Muscle of leg (tissue), 11 donors: ENCODE measurements around the gene TRDN. TPM values are rescaled to one million over a fixed set of nuclear protein-coding genes. Genes with fewer than 3 reads are reported as not detected.
"Not testable (repeated sequence)": the region's sequence is repeated elsewhere in the genome, so short reads cannot be mapped to it uniquely, and the experiment has no call there.

Source experiments
- DNase-seq: peaks from one replicate; pipeline ENCODE4 v3.0.0; 2013
- H3K27ac ChIP-seq: one replicate; pipeline ENCODE4 v1.5.1; 2013; ENCODE audit warnings: mild to moderate bottlenecking, low read length, control low read depth
- H3K27me3 ChIP-seq: one replicate; pipeline ENCODE4 v1.6.1; 2013; ENCODE audit warnings: low read length; ENCODE audit not compliant: control insufficient read depth, insufficient read depth
- H3K36me3 ChIP-seq: one replicate; pipeline ENCODE4 v1.6.1; 2013; ENCODE audit warnings: low read length; ENCODE audit not compliant: control insufficient read depth, insufficient read depth
- H3K4me1 ChIP-seq: one replicate; pipeline ENCODE4 v1.6.1; 2013; ENCODE audit warnings: low read length; ENCODE audit not compliant: control insufficient read depth, insufficient read depth
- H3K4me3 ChIP-seq: one replicate; pipeline ENCODE4 v1.5.1; 2013; ENCODE audit warnings: low read length, control low read depth
- H3K9me3 ChIP-seq: replicated peaks from 2 replicates; pipeline ENCODE4 v1.6.1; 2013; ENCODE audit warnings: low read depth, low read length; ENCODE audit not compliant: control insufficient read depth
- WGBS: methylation state at CpG from one replicate; pipeline ENCODE4 v1.1.5; 2013; ENCODE audit warnings: missing lambda C conversion rate; ENCODE audit not compliant: insufficient coverage; 5-methylcytosine and 5-hydroxymethylcytosine counted together
- polyA plus RNA-seq, 8 donors: library from polyadenylated mRNA; unstranded; fragments of 120-200 nt; gene quantifications; one replicate each; pipeline versions ENCODE4 v1.2.1 to v1.2.3, GENCODE V29; 2013; ENCODE audit warnings: inconsistent platforms in 1 of 8, low replicate concordance in 1 of 8; ENCODE audit not compliant: insufficient read length in 8 of 8, insufficient read depth in 1 of 8
- total RNA-seq: library from RNA; stranded (reverse); fragments of 120-200 nt; gene quantifications from one replicate; pipeline ENCODE4 v1.2.4, GENCODE V29; 2013

Gene TRDN
- total and polyA plus RNA-seq, 9 donors, result 97.2 to 223 (median 169) TPM

- no peak overlapping the region for H3K4me3 ChIP-seq
- H3K36me3 ChIP-seq, result no peaks in the 10 kb centered on the region
- H3K4me1 ChIP-seq, result no peaks in the 10 kb centered on the region
- DNase-seq, result no peak
- H3K27me3 ChIP-seq, result no peaks in the 10 kb centered on the region
- H3K27ac ChIP-seq, result no peak overlapping the region
- no peaks in the 10 kb centered on the region for H3K9me3 ChIP-seq
- WGBS, result 48% methylated on average over 3 of the region's 6 CpGs
Measured at GRCh38 chr6:123604067-123604466, 32.7 kb downstream of the TRDN start.

DNA sequence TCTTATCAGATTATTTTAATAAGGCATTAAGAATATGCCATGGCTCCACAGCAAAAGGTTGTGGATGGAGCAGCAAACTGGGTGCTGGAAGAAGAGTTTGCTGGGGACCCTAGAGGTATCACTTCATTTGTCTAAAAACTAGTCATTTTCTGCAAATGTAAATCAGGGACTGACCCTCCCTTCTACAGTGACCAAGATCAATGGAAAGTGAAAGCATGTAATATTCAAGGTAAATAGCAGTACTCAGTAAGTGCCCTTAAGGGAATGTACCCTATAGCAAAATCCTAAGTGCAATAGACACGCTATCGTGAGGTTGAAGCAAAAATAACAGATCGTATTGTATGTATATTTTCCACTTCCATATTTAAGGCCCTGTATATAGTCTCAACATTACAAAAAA lies 38.7 kb downstream of the TRDN start:
- Histone ChIP-seq H3K4me3 (no peak overlapping the region), H3K27me3 (no peaks in the 10 kb centered on the region), H3K9me3 (no peaks in the 10 kb centered on the region), H3K36me3 (no peaks in the 10 kb centered on the region), H3K27ac (no peak overlapping the region), H3K4me1 (no peaks in the 10 kb centered on the region)
- WGBS, result no CpG with 5 or more reads among the region's 3 CpGs
- DNase-seq, result no peak

GRCh38 chr6:123594776-123595175 lies 42.0 kb downstream of the TRDN start:
- no peaks in the 10 kb centered on the region for H3K4me1 ChIP-seq
- H3K4me3 ChIP-seq, result no peak overlapping the region
- no CpG with 5 or more reads among the region's 2 CpGs for WGBS
- H3K27me3 ChIP-seq, result no peaks in the 10 kb centered on the region
- no peaks in the 10 kb centered on the region for H3K36me3 ChIP-seq
- DNase-seq, result no peak
- no peak overlapping the region for H3K27ac ChIP-seq
- H3K9me3 ChIP-seq, result no peaks in the 10 kb centered on the region

- no peaks in the 10 kb centered on the region for H3K36me3 ChIP-seq
- H3K27me3 ChIP-seq, result no peaks in the 10 kb centered on the region
- no peaks in the 10 kb centered on the region for H3K4me1 ChIP-seq
- WGBS, result 75% methylated on average over 1 of the region's 2 CpGs
- H3K4me3 ChIP-seq, result no peak overlapping the region
- no peak for DNase-seq
- H3K9me3 ChIP-seq, result no peaks in the 10 kb centered on the region
- H3K27ac ChIP-seq, result no peak overlapping the region
Measured at GRCh38 chr6:123592426-123592825, 44.3 kb downstream of the TRDN start.

DNA sequence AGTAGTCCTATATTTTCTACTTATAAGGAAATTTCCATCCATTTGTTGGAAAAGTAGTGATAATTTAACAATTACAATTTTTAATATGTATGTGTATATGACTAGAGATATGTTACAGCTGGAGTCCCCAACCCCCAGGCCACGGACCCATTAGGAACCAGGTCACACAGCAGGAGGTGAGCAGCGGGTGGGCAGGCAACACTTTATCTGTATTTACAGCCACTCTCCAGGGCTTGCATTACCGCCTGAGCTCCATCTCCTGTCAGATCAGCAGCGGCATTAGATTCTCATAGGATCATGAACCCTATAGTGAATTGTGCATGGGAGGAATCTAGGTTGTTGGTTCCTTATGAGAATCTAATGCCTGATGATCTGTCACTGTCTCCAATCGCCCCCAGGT lies 46.8 kb downstream of the TRDN start:
- H3K27me3 ChIP-seq, result no peaks in the 10 kb centered on the region
- H3K36me3 ChIP-seq, result no peaks in the 10 kb centered on the region
- no peaks in the 10 kb centered on the region for H3K4me1 ChIP-seq
- no peak for DNase-seq
- WGBS, result no CpG with 5 or more reads among the region's 5 CpGs
- no peak overlapping the region for H3K4me3 ChIP-seq
- no peaks in the 10 kb centered on the region for H3K9me3 ChIP-seq
- no peak overlapping the region for H3K27ac ChIP-seq

DNA sequence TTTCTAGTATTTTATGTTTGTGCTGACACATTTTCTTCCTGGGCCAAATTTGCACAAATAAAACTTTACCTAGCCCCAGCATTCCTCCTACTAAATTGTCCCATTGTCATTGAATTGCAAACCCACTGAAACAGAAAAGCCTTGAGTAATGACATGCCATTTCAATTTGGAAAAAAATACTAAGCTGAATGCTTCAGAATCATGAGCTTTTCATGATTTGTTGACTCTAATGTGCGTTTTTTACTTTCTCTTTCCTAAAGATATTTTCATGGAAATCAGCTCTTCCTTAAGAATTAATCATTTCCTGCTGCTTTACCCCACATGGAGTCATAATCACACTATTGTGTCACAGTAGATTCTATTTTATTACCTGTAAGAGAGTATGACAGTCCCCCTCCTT lies 47.4 kb downstream of the TRDN start:
- Histone ChIP-seq H3K27me3 (no peaks in the 10 kb centered on the region), H3K4me1 (no peaks in the 10 kb centered on the region), H3K4me3 (no peak overlapping the region), H3K9me3 (no peaks in the 10 kb centered on the region), H3K27ac (no peak overlapping the region), H3K36me3 (no peaks in the 10 kb centered on the region)
- no peak for DNase-seq
- no CpG with 5 or more reads among the region's 1 CpG for WGBS

DNA sequence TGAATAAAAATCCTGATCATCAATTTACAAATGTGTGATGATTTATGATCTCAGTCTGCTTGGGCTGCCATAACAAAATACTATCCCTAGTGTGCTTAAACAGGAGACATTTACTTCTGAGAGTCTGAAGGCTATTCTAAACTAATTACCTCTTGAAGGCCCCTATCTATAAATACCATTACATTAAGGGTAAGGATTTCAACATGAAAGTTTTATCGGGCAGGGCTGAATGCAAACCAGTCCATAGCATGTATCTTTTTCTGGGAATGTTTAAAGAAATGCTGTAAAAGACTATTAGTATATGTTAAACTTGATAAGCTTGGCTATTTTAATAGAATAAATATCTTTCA lies 48.2 kb downstream of the TRDN start:
- WGBS, result no CpG with 5 or more reads among the region's 1 CpG
- no peaks in the 10 kb centered on the region for H3K36me3 ChIP-seq
- H3K27ac ChIP-seq, result no peak overlapping the region
- no peaks in the 10 kb centered on the region for H3K4me1 ChIP-seq
- no peaks in the 10 kb centered on the region for H3K27me3 ChIP-seq
- no peaks in the 10 kb centered on the region for H3K9me3 ChIP-seq
- no peak for DNase-seq
- H3K4me3 ChIP-seq, result no peak overlapping the region

GRCh38 chr6:123587838-123588545 lies 48.8 kb downstream of the TRDN start:
- no peak overlapping the region for H3K27ac ChIP-seq
- H3K27me3 ChIP-seq, result no peaks in the 10 kb centered on the region
- H3K4me1 ChIP-seq, result no peaks in the 10 kb centered on the region
- no peak overlapping the region for H3K4me3 ChIP-seq
- WGBS, result 20% methylated on average over 2 of the region's 4 CpGs
- H3K9me3 ChIP-seq, result no peaks in the 10 kb centered on the region
- H3K36me3 ChIP-seq, result no peaks in the 10 kb centered on the region
- no peak for DNase-seq

DNA sequence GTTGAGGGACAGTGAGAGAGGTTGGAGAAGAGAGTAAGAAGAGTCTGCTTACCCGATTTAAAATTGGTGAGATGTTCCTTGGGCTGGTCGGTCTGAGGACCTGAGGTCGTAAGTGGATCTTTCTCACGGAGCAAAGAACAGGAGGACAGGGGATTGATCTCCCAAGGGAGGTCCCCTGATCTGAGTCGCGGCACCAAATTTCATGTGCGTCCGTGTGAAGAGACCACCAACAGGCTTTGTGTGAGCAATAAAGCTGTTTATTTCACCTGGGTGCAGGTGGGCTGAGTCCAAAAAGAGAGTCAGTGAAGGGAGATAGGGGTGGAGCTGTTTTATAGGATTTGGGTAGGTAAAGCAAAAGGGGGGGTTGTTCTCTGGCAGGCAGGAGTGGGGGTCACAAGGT lies 49.3 kb downstream of the TRDN start:
- not testable (repeated sequence) for DNase-seq, H3K4me1 ChIP-seq, H3K4me3 ChIP-seq, H3K36me3 ChIP-seq, H3K27ac ChIP-seq, H3K9me3 ChIP-seq, H3K27me3 ChIP-seq
- 95% methylated on average over 8 of the region's 8 CpGs for WGBS

- Histone ChIP-seq H3K9me3 (no peaks in the 10 kb centered on the region), H3K4me1 (no peaks in the 10 kb centered on the region), H3K27me3 (no peaks in the 10 kb centered on the region), H3K27ac (no peak overlapping the region), H3K4me3 (no peak overlapping the region), H3K36me3 (no peaks in the 10 kb centered on the region)
- no peak for DNase-seq
Measured at GRCh38 chr6:123580331-123580730, 56.4 kb downstream of the TRDN start.

DNA sequence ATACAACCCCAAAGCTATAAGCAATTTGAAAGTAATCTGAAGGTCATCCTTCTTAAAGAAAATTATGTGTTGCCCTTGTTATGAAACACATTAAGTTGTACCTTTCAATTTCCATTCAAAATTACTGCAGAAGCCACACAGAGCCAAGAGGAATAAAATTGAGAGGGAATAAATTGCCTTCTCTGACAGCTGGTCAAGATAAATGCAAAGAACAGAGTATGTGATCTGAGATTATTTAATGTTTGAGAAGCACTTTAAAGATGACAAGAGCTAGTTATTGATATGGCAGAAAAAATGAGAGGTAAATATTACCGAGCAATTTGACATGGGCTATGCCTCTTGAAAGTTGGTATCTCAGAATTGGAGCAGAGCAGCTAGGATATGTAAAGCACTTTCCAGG lies 61.6 kb downstream of the TRDN start:
- no CpG with 5 or more reads among the region's 1 CpG for WGBS
- no peaks in the 10 kb centered on the region for H3K4me1 ChIP-seq
- no peaks in the 10 kb centered on the region for H3K27me3 ChIP-seq
- no peak for DNase-seq
- H3K27ac ChIP-seq, result no peak overlapping the region
- no peaks in the 10 kb centered on the region for H3K36me3 ChIP-seq
- no peaks in the 10 kb centered on the region for H3K9me3 ChIP-seq
- no peak overlapping the region for H3K4me3 ChIP-seq
